ENCODE measurements around the gene RAPGEFL1.
A peak's percentile ranks its signal among the peaks of the same experiment; 100 is the strongest.
"Not testable (repeated sequence)": the region's sequence is repeated elsewhere in the genome, so short reads cannot be mapped to it uniquely, and the experiment has no call there.

The RAPGEFL1 gene

DNA sequence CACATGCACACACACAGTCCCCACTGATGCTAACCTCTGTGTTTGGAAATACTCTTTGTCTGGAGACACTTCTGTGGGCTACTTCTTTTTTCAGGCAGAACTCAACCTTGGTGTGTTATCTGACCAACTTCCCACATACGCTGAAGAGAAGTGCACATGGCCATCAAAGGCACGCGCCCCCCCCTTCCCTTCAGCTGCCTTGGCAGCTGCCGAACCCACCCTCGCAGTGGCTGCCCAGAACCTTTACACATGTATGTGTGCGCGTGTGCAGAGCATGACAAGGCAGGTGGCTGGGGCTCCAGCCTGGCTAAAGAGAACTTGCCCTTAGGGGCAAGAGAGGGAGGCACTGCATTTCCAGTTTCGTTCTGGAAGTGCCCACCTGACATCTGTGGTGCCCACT, 3.9 kb downstream of the RAPGEFL1 start:
- no peak overlapping the region for H3K27ac Mint-ChIP-seq
- H3K4me1 Mint-ChIP-seq (ENCODE audit: low read depth): peaks cover 7% of the 10 kb centered on the region
- no peaks in the 10 kb centered on the region for H3K27me3 Mint-ChIP-seq (ENCODE audit: low read depth)
- H3K9me3 Mint-ChIP-seq: no peaks in the 10 kb centered on the region
- peaks cover 6% of the 10 kb centered on the region for H3K36me3 Mint-ChIP-seq (ENCODE audit: low read depth)
- H3K4me3 Mint-ChIP-seq: no peak overlapping the region

DNA sequence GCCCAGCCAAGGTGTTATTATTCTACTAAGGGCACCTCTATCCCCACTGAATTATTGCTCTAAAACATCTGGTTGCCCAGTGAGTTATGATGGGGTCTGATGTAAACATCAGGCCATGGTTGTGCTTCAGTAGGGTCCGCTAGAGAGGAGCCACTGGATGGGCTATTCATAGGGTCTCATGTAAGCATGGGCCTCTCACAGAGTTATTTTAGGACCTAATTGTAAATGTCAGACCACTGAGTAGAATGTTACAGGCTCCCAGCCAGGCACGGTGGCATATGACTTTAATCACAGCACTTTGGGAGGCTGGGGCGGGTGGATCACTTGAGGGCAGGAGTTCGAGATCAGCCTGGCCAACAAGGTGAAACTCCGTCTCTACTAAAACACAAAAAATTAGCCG, 5.3 kb downstream of the RAPGEFL1 start:
- Mint-ChIP-seq H3K27ac (no peak overlapping the region), H3K27me3 (ENCODE audit: low read depth) (no peaks in the 10 kb centered on the region), H3K4me3 (no peak overlapping the region), H3K9me3 (no peaks in the 10 kb centered on the region), H3K36me3 (ENCODE audit: low read depth) (peaks cover 3% of the 10 kb centered on the region), H3K4me1 (ENCODE audit: low read depth) (no peaks in the 10 kb centered on the region)

DNA sequence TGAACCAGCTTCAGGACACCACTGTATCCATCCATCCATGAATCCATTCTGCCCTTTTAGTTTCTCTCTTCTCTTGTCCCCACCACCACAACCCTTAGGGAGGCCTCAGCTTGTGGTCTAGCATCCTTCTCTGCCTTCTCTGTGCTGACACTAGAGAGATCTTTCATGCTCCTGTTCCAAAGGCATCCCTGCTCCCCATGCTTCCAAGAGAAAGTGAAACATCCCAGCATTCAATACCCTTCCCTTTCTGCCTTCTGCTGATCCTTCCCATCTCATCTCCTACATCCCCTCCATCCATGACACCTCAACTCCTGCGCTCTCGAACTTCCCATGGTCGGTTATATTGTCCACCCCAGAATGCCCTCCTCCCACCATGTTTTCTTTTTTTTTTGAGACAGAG, 10.0 kb downstream of the RAPGEFL1 start:
- peaks cover 7% of the 10 kb centered on the region for H3K4me1 Mint-ChIP-seq (ENCODE audit: low read depth)

DNA sequence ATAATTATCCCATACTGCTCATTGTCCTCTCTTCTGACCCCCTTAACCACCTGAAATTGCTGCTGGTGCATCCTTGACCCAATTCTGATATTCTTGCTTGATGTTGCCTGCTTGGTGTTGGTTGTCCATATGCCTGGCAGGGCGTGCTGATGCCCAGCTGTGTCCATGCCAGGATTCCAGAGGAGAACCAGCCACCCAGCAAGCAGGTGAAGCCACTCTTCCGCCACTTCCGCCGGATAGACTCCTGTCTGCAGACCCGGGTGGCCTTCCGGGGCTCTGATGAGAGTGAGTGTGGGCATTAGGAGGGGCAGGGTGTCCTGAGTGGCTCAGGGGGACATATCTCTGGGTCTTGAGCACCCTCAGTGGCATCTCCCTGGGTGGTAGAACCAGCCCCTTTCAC, 11.4 kb downstream of the RAPGEFL1 start:
- Mint-ChIP-seq H3K27ac (no peak overlapping the region), H3K36me3 (ENCODE audit: low read depth) (no peaks in the 10 kb centered on the region), H3K27me3 (ENCODE audit: low read depth) (peaks cover 3% of the 10 kb centered on the region), H3K4me1 (ENCODE audit: low read depth) (peaks cover 7% of the 10 kb centered on the region), H3K9me3 (no peaks in the 10 kb centered on the region), H3K4me3 (no peak overlapping the region)

More for the DNA sequence above, 10.0 kb downstream of the RAPGEFL1 start:
- Mint-ChIP-seq H3K27ac (no peak overlapping the region), H3K36me3 (ENCODE audit: low read depth) (no peaks in the 10 kb centered on the region), H3K27me3 (ENCODE audit: low read depth) (peaks cover 3% of the 10 kb centered on the region), H3K4me3 (no peak overlapping the region), H3K9me3 (no peaks in the 10 kb centered on the region)

DNA sequence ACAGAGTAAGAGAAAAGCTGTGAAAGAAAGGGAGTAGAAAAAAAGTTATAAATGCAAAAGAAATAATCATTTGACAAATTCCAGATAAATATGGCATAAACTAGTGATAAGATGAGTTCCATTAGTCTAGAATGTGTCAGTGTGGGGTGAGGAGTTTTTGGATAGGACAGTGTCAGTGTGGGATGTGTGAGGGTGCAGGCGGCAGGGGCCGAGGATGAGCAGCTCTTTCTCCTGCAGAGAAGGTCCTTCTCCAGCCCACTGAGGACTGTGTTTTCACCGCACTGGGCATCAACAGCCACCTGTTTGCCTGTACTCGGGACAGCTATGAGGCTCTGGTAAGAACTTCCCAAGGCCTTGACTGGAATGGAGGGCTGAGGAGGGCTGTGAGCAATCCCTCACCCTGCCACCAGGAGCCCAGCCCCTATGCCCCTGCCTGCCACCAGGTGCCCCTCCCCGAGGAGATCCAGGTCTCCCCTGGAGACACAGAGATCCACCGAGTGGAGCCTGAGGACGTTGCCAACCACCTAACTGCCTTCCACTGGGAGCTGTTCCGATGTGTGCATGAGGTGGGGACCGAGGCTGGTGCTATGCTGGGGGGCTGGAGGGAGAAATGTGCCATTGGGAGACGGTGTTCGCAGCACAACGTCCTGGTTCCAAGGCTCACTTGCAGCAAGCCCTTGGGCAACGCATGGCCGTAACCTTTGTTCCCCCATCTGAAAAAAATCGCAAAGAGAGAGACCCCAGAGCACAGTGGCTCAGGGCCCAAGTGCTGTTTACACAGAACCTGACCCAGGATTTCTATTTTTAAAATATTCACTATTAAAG, 13.1 kb downstream of the RAPGEFL1 start:
- Mint-ChIP-seq H3K27ac (no peak overlapping the region), H3K4me3 (peak overlapping the region; percentile 66)

DNA sequence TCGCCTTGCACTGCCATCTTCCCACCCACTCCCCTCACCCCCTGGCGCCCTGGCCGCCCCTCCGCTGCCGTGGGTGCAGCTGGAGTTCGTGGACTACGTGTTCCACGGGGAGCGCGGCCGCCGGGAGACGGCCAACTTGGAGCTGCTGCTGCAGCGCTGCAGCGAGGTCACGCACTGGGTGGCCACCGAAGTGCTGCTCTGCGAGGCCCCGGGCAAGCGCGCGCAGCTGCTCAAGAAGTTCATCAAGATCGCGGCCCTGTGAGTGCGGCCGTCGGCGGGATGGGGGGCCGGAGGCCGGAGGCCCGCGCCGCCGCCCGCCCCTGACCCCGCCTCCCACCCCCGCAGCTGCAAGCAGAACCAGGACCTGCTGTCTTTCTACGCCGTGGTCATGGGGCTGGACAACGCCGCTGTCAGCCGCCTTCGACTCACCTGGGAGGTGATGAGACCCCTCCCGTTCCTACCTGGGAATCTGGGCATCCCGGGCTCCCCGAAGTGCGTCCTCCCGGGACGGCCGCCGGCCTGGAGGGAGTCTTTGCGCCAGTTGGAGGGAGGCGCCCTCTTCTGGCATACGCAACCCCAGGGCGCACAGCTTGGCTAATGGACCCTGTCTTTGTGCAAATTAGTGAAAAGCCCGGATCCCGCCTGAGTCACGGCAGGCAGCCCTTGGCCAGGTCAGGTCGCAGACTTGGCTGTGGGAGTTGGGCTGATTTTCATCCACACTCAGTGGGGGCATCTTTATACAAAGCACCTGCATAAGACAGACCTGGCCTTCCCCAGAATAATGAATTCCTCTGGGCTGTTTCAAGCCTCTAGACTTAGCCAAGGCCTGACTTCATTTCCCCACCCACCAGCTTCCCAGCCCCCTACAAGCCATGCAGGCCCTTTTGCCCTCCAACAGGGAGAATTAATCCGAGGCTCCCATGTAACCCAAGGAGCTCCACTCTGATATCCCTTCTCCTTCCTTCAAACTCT, 14.3 kb downstream of the RAPGEFL1 start:
- Mint-ChIP-seq H3K27ac (peak overlapping the region; percentile 66), H3K4me3 (peak overlapping the region; percentile 94), H3K27me3 (ENCODE audit: low read depth) (peaks cover 3% of the 10 kb centered on the region), H3K4me1 (ENCODE audit: low read depth) (peaks cover 7% of the 10 kb centered on the region), H3K9me3 (no peaks in the 10 kb centered on the region), H3K36me3 (ENCODE audit: low read depth) (no peaks in the 10 kb centered on the region)

More for the DNA sequence above, 13.1 kb downstream of the RAPGEFL1 start:
- Mint-ChIP-seq H3K36me3 (ENCODE audit: low read depth) (no peaks in the 10 kb centered on the region), H3K27me3 (ENCODE audit: low read depth) (peaks cover 3% of the 10 kb centered on the region), H3K4me1 (ENCODE audit: low read depth) (peaks cover 7% of the 10 kb centered on the region), H3K9me3 (no peaks in the 10 kb centered on the region)

DNA sequence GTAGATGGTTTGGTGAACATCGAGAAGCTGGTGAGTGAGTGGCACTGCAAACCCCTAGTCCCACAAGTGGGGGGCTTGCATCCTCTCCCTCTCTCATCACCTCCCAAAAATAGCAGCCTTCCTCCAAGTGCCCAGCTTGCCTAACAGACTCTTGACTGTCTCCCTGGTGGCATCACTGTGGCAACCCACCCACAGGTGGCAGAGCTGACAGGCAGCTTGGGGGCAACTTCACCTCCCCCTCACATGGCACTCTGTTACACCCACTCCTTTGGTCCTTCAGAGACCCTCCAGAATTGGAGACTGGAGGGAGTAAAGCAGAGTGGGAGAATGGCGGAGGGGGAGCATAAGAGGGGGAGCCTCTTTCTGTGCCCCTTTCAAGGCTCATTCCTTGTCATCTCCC, 15.7 kb downstream of the RAPGEFL1 start:
- H3K36me3 Mint-ChIP-seq (ENCODE audit: low read depth): no peaks in the 10 kb centered on the region
- peaks cover 3% of the 10 kb centered on the region for H3K27me3 Mint-ChIP-seq (ENCODE audit: low read depth)
- peaks cover 7% of the 10 kb centered on the region for H3K4me1 Mint-ChIP-seq (ENCODE audit: low read depth)
- H3K27ac Mint-ChIP-seq: no peak overlapping the region
- no peaks in the 10 kb centered on the region for H3K9me3 Mint-ChIP-seq
- peak overlapping the region; percentile 53 for H3K4me3 Mint-ChIP-seq

DNA sequence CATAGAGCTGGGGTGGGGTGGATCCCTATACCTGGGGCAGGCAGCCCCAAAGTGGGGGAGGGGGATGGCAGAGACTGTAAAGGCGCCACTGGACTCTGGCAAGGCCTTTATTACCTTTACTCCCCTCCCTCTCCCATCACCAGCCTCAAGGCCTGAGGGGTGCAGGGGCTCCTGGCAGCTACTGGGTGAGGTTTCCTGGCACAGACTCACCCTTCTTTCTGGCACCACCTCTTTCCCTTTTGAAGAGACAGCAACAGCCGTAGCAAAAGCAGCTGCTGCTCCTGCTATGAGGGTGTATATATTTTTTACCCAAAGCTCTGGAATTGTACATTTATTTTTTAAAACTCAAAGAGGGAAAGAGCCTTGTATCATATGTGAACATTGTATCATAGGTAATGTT, 17.6 kb downstream of the RAPGEFL1 start:
- Mint-ChIP-seq H3K27me3 (ENCODE audit: low read depth) (peaks cover 3% of the 10 kb centered on the region), H3K36me3 (ENCODE audit: low read depth) (no peaks in the 10 kb centered on the region), H3K9me3 (no peaks in the 10 kb centered on the region), H3K4me3 (no peak overlapping the region), H3K4me1 (ENCODE audit: low read depth) (peaks cover 7% of the 10 kb centered on the region), H3K27ac (no peak overlapping the region)

DNA sequence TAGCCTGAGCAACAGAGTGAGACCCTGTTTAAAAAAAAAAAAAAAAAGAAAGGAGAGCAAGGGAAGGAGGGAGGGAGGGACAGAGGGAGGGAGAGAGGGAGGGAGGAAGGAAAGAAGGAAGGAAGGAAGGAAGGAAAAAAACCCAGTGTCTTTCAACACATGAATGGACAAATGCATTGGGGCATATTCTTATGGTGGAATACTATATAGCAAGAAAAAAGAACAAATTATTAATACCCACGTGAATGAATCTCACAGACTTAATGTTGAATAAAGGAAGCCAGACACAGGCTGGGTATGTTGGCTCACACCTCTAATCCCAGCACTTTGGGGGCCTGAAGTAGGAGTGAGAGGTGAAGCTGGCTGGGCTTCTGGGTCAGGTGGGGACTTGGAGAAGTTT, 20.3 kb downstream of the RAPGEFL1 start:
- H3K4me3 Mint-ChIP-seq: no peak overlapping the region
- no peaks in the 10 kb centered on the region for H3K36me3 Mint-ChIP-seq (ENCODE audit: low read depth)
- H3K27me3 Mint-ChIP-seq (ENCODE audit: low read depth): peaks cover 3% of the 10 kb centered on the region
- H3K27ac Mint-ChIP-seq: no peak overlapping the region
- H3K4me1 Mint-ChIP-seq (ENCODE audit: low read depth): peaks cover 5% of the 10 kb centered on the region
- no peaks in the 10 kb centered on the region for H3K9me3 Mint-ChIP-seq

DNA sequence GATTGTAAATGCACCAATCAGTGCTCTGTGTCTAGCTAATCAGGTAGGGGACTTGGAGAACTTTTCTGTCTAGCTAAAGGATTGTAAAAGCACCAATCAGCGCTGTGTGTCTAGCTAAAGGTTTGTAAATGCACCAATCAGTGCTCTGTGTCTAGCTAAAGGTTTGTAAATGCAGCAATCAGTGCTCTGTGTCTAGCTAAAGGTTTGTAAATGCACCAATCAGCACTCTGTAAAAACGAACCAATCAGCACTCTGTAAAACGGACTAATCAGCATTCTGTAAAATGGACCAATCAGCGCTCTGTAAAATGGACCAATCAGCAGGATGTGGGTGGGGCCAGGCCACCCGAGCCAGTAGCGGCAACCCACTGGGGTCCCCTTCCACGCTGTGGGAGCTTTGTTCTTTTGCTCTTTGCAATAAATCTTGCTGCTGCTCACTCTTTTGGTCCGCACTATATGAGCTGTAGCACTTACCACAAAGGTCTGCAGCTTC, 20.7 kb downstream of the RAPGEFL1 start:
- not testable (repeated sequence) for H3K4me1 Mint-ChIP-seq (ENCODE audit: low read depth); H3K9me3 Mint-ChIP-seq; H3K27ac Mint-ChIP-seq; H3K27me3 Mint-ChIP-seq (ENCODE audit: low read depth); H3K36me3 Mint-ChIP-seq (ENCODE audit: low read depth)
- H3K4me3 Mint-ChIP-seq: peak overlapping the region; percentile 17

DNA sequence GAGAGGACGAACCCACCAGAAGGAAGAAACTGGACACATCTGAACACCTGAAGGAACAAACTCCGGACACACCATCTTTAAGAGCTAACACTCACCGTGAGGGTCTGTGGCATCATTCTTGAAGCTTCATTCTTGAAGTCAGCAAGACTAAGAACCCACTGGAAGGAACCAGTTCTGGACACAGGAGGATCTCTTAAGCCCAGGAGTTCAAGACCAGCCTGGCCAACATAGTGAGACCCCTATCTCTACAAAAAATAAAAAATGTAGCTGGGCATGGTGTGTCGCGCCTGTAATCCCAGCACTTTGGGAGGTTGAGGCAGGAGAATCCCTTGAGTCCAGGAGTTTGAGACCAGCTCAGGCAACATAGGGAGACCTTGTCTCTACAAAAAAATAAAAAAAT, 21.3 kb downstream of the RAPGEFL1 start:
- H3K27ac Mint-ChIP-seq: no peak overlapping the region
- no peak overlapping the region for H3K4me3 Mint-ChIP-seq
- H3K36me3 Mint-ChIP-seq (ENCODE audit: low read depth): no peaks in the 10 kb centered on the region
- H3K9me3 Mint-ChIP-seq: no peaks in the 10 kb centered on the region
- peaks cover 10% of the 10 kb centered on the region for H3K27me3 Mint-ChIP-seq (ENCODE audit: low read depth)
- H3K4me1 Mint-ChIP-seq (ENCODE audit: low read depth): peaks cover 8% of the 10 kb centered on the region

DNA sequence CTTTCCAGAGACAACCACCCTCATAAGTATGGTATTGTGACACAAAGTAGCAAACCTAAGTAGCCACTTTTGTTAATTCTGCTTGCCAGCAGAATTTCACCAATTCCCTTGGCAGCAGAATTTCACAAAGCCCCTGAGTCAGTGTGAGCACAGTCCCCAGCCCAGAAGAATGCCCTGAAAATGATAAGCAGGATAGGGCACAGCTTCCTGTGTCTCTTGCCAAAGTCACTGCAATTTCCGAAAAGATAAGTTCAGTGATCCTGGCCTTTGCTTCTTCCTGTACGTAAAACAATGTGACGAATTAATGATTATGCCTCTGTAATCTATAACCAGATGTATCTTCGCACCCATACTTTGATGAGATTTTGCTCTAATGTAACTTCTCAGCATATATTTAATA, 25.9 kb downstream of the RAPGEFL1 start:
- no peak overlapping the region for H3K27ac Mint-ChIP-seq
- no peaks in the 10 kb centered on the region for H3K36me3 Mint-ChIP-seq (ENCODE audit: low read depth)
- no peaks in the 10 kb centered on the region for H3K9me3 Mint-ChIP-seq
- no peak overlapping the region for H3K4me3 Mint-ChIP-seq
- H3K4me1 Mint-ChIP-seq (ENCODE audit: low read depth): peaks cover 8% of the 10 kb centered on the region
- peaks cover 10% of the 10 kb centered on the region for H3K27me3 Mint-ChIP-seq (ENCODE audit: low read depth)

DNA sequence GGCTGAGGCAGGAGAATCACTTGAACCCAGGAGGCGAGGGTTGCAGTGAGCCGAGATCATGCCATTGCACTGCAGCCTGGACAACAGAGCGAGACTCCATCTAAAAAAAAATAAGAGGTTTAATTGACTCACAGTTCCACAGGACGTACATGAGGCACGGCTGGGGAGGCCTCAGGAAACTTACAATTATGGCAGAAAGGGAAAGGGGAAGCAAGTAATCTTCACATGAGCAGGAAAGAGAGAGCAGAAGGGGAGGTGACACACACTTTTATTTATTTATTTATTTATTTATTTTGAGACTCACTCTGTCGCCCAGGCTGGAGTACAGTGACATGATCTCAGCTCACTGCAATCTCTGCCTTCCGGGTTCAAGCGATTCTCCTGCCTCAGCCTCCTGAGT, 28.9 kb downstream of the RAPGEFL1 start:
- not testable (repeated sequence) for H3K4me1 Mint-ChIP-seq (ENCODE audit: low read depth); H3K27ac Mint-ChIP-seq; H3K9me3 Mint-ChIP-seq; H3K36me3 Mint-ChIP-seq (ENCODE audit: low read depth); H3K4me3 Mint-ChIP-seq
- H3K27me3 Mint-ChIP-seq (ENCODE audit: low read depth): peaks cover 10% of the 10 kb centered on the region

DNA sequence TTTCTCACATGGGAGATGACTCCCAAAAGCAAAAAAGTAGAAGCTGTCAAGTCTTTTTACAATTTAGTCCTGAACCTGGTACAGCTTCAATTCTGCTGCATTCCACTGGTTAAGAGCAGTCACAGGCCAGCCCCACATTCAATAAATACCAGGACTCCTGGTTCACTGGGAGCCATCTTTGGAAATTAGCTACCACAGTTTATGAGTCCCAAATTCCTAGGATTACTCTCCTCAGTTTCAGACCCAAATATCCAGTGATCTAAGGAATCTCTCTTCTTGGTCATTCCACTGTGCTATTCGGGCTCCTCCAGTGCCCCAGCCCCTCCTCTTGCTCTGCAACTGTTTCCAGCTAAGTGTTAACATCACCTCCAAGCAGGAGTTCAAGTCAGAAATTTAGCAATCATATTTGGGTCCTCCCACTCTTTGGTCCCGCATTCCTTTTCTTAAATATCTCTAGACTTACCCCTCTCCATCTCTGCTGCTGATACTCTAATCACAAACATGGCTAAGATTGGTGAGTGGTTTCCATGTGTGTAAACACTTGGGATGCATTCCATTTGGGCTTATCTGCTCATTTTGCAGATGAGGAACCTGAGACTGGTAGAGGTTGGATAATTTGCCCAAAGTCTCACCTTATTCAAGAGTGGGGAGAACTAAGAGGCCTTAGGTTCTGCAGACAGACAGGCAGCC, 32.3 kb downstream of the RAPGEFL1 start:
- Mint-ChIP-seq H3K4me3 (no peak overlapping the region), H3K36me3 (ENCODE audit: low read depth) (no peaks in the 10 kb centered on the region), H3K9me3 (no peaks in the 10 kb centered on the region), H3K27me3 (ENCODE audit: low read depth) (no peaks in the 10 kb centered on the region), H3K27ac (no peak overlapping the region), H3K4me1 (ENCODE audit: low read depth) (no peaks in the 10 kb centered on the region)
